SIG-M5 (cell line): Measurements from ENCODE around the gene WASL.
"Not testable (repeated sequence)": the region's sequence is repeated elsewhere in the genome, so short reads cannot be mapped to it uniquely, and the experiment has no call there.

Experiments used
- DNase-seq: peaks from one replicate; lab custom pipeline; 2025; lab: John Stamatoyannopoulos, UW

WASL gene

GRCh38 chr7:123769371-123769770 is 20.6 kb upstream of the WASL start:
- DNase-seq, result no peak

DNA sequence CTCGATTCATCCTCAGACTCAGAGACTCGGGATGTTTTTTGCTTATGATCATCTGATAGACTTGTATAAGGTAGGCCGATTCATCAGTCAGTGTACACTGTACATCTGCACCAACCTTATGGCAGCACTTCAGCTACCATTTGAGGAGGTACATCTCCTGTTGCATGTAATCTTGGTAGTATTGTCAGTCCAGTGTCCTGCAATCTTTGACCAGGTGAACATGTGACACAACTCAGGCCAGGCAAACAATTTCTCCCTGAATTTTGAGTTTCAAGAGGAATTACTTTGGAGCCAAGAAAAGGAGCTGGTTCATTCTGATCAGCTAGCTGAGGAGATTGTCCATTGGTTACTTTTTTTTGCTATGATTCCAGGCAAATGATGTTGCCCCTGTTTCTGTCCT is 19.7 kb upstream of the WASL start:
- no peak for DNase-seq

- no peak for DNase-seq
Observed at GRCh38 chr7:123763191-123763661, 14.4 kb upstream of the WASL start.

GRCh38 chr7:123761729-123762128 is 12.9 kb upstream of the WASL start:
- no peak for DNase-seq

DNA sequence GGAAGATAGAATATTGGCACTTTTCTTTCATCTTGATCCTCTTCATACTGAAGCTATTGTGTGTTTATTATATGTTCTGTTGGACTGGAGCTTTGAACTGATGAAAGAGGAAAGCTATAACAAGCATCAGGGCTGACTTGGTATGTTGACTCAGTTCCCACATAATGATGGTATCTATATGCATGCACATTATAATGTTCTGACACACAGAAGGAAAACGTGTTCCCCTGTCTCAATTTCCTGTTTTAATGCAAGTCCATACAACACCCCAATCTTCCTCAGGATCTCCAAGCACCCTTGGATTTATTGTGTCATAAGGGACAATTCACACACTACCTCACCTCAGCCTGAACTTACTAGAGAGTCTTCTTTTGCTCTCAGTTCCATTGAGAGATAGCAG is 8.3 kb upstream of the WASL start:
- DNase-seq, result no peak

DNA sequence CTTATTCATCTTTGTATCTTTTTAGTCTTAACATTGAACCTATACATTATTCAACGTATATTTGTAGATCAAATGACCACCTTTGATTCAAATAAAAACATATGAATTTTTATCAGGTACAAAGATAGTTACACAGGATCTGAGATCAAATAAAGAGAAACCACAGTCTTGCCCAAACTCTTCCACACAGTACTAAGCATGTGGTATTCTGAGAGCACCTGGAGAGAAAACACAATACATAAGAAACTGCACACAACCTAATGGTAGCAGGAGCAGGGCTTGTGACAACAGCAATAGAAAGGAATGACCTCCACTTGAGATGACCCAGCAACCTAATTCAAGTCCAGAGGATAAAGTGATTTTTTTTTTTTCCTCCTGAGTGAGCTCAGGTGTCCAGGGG is 6.5 kb upstream of the WASL start:
- no peak for DNase-seq

DNA sequence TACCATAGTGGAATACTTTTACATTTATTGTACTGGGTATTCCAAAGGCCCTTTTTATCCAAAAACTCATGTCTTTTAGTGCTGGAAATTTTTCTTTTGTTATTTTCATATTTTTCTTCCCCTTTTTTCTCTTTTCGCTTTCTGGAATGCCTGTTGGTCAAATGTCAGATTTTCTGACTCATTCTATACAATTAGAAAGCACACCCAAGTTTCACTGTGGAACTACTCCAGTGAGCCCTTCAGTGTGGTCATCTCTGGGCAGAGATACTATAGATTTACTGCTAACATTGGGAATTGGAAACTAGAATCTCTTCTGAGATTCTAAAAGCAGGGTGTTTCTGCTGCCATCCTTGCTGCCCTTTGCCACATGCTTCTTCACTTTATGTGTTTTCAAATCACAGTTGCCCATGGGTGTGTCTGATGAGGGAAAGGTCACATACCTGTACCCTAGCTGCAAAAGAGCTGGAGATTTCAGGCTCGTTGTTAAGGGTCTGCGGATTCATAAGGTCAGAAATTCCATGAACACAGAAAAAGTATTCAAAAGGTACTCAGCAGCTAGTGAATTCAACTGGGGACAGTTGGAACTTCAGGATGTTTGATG is 5.6 kb upstream of the WASL start:
- DNase-seq, result no peak

DNA sequence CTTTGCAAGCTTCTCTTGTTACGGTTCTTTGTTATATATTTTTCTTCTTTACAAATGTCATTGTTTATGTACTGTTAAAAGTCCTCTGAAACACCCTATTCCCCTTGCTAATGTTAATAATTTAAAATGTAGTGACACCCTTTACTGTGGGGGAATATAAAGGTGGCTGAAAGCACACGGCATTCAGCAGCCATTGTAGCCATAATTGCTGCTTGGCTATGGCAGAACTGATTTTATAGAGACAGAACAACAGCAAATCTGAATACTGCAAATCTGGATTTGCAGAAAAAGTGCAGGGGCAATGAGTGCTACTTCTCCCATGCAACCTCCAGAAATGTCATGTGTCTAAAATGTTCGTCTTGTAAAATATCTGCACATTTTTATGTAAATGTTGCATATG is 3.7 kb upstream of the WASL start:
- DNase-seq, result no peak

DNA sequence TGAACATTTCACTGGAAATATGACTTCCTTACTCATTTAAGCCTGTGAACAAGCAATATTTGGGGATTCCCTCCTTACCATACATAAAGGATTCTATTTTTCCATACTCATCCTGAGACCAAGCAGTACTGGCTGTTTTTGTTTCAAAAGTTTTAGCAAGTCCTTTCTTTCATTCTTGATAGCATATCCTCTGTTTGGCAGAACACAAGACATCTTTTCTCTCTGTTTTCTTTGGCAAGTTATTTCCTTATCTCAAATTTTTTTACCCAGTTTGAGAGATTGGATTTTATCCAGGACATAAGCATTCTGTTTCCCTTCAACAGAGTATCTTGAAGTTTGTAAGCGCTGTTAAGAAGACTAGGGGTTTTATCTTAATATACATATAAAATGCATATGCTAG is 3.0 kb upstream of the WASL start:
- no peak for DNase-seq

GRCh38 chr7:123750389-123751230 is 1.8 kb upstream of the WASL start:
- no peak for DNase-seq

GRCh38 chr7:123749537-123749857 is 694 bp upstream of the WASL start:
- DNase-seq, result no peak

DNA sequence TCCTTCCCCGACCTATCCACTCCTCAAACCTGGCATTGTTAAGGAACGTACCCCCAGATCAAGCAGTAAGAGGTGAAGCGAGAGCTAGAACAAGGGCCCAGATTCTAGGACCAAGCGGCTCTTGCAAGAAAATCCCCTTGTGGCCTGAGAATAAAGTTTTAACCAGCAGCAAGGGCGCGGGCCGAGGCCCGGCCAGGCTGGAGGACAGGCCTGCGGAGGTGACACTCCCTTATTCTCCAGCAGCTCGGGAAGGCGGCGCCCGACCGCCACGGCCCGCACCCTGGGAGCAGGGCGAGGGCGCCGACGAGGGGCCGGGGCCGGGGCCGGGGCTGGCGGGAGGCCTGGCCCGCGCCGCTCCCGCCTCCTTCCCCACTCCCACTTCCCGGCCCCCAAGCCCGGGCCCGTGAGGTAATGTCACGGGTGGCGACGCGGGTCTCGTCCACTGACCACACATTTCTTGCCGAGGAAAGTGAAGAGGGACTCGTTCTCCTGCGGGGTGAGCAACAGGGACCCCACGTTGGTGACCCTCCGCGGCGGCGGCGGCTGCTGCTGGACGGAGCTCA is 551 bp downstream of the WASL start:
- no peak for DNase-seq

GRCh38 chr7:123747620-123748141 is 1.1 kb downstream of the WASL start:
- DNase-seq, result no peak

DNA sequence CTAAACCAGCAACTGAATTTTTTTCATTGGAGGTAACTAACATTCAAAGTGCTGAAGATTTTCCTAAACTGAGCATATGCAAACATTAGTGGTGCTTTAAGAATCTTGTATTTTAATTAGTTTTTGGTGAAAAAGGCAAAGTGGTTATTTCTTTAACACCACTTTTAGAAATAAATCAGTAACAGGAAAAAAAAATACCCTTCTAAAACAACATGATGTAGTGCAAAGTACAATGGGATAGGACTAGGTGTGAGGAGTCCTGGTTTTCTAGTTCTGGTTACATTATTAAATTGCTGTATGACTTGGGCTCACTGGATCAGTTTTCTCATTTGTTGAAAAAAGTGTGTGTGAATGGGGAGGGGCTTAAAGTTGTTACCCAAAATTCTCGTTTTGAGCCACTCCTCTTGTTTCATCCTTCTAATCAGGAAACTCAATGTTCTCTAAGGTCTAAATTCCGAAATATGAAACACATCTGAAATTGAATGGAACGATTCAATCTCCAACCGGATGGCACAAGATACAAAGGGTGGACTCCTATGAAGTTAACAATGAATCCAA is 1.8 kb downstream of the WASL start:
- DNase-seq, result no peak

- no peak for DNase-seq
Observed at GRCh38 chr7:123746055-123746454, 2.7 kb downstream of the WASL start.

DNA sequence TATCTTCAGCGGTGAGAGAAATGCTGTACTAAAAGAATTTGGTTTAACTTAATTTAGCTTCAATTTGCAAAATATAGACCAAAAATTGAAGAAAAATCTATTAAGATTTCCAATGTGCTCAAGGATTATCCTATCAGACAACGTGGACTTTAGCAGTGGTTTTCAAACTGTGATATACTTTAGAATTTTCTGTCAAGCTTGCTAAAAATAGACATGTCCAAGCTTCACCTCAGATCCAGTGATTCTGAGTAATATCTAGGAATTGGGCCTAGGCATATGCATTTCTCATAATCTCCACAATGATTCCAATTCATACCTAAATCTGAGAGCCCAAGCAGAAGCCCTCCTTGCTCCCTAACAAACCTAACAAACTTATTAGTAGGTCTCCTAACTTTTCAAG is 3.4 kb downstream of the WASL start:
- DNase-seq, result no peak

DNA sequence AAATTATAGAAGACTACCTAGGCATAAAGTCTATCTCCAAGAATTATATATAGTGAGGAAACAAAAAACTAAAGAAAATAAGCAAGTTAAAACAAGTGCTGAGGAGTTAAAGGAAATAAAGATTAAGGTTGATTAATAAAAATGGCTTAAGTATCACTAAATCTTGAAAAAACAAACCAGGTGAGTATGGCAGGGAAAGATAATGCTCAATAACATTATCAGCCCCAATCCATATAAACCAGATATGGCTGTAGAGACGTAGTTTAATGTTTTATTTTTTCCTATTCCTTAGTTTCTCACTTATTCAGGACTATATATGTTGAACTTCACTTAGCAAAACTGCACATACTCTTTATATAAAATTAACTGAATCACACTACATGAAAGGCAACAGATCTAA is 4.4 kb downstream of the WASL start:
- DNase-seq, result no peak

DNA sequence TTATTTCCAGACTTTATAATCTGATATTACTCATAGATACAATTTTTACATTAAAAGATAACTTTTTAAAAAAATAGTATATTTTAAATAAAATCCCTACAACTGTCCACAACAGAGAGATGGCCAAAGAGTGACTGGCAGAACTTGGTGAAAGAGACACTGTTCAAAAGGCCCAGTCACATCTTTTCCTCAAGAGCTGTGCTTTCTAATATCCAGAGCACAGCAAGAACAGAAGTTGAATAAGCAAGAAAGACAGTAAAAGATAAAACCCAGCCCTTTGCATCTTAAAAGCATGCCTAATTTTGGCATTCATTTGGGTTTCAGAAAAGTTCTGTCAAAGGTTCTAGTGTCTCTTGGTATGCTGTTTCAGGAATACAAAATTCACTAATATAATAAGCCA is 6.9 kb downstream of the WASL start:
- no peak for DNase-seq

DNA sequence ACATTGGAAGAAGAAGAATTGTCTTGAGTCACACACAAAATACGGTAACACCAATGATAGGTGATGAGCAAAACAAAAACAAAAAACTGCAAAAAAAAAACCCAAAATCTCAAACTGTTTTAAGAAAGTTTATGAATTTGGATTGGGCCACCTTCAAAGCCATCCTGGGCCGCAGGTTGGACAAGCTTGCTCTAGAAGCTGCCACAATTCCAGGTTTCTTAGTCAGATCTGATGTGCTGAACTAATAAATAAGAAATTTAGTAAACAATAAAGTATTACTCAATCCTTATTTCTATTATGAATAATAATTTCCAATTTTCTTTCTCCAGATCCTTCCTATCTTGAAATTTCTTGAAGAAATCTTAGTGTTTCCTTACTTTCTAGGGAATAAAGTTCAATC is 10.0 kb downstream of the WASL start:
- no peak for DNase-seq

- DNase-seq, result no peak
Observed at GRCh38 chr7:123738356-123738755, 10.4 kb downstream of the WASL start.

DNA sequence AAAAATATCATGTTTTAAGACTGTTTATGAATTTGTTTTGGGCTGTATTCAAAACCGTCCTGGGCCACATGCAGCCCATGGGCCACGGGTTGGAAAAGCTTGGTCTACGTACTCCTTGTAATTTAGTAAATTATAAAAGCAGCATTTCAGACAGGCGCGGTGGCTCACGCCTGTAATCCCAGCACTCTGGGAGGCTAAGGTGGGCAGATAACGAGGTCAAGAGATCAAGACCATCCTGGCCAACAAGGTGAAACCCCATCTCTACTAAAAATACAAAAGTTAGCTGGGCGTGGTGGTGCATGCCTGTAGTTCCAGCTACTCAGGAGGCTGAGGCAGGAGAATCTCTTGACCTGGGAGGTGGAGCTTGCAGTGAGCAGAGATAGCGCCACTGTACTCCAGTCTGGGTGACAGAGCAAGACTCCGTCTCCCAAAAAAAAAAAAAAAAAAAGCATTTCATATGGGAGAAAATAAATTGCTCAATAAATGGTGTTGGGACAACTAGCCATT is 11.6 kb downstream of the WASL start:
- DNase-seq, result not testable (repeated sequence)

DNA sequence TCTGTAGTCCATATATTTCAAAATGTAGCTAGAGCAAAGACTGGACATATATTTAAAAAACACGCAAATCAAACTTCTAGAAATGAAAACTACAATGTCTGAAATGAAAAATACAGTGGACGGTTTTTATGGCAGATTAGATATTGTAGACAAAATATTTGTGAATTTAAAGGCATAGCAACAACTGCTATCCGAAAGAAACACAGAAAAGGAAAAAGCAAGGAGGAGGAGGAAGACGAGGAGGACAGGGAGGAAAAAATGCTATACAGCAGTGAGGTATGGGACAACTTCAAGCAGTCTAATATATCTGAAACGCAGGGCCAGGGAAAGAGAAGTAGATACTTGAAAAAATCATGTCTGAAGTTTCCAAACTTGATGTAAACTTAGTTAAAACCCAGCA is 13.3 kb downstream of the WASL start:
- DNase-seq, result no peak

- DNase-seq, result no peak
Observed at GRCh38 chr7:123734498-123734897, 14.3 kb downstream of the WASL start.
